Skin epidermis (tissue), 12 donors: ENCODE measurements around the gene VWA1.
"Not testable (repeated sequence)": the region's sequence is repeated elsewhere in the genome, so short reads cannot be mapped to it uniquely, and the experiment has no call there.

Source experiments
- H3K27ac ChIP-seq, 21 experiments: fragments of 200-600 bp; sonication (generic) in 11 of 21; one replicate each; pipeline ENCODE4 v1.5.0; 2020; ENCODE audit warnings: mild to moderate bottlenecking in 3 of 21, inconsistent platforms in 2 of 21, moderate library complexity in 2 of 21
- H3K4me3 ChIP-seq, 7 experiments: fragments of 200-600 bp; sonication (generic) in 2 of 7; one replicate each; pipeline ENCODE4 v1.5.0; 2020; ENCODE audit warnings: inconsistent platforms in 2 of 7, mild to moderate bottlenecking in 2 of 7, moderate library complexity in 1 of 7

VWA1 gene

DNA sequence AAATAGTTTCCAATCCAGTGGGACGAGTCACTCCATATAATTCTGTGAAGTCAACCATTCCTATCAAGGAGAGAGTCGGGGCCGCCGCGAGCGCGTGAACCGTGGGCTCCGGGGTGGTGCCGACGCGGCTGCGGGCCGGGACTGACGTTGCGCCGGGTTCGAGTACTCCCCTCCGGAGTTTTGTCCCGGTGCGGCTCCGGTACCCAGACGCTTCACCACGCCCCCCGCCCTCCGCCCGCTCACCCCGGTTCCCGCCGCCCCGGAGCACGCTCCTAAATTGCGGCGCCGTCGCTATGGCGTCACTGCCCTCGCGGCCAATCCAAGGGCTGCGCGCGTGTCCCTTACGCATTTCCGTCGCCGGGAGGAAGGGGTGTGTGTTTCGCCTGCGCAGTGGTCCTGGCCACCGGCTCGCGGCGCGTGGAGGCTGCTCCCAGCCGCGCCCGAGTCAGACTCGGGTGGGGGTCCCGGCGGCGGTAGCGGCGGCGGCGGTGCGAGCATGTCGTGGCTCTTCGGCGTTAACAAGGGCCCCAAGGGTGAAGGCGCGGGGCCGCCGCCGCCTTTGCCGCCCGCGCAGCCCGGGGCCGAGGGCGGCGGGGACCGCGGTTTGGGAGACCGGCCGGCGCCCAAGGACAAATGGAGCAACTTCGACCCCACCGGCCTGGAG, 36.0 kb downstream of the VWA1 start, which contains the start of gene ATAD3B:
Gene ATAD3B (plus strand): TSS at position 377 of the 664 bp plus-strand sequence. CDS start 120 bp downstream, at position 497.
- Histone ChIP-seq H3K4me3 (peak within 1 kb of the TSS; percentile 54 to 97 (median 82)), H3K27ac (peak within 1 kb of the TSS in 20 of 21 experiments; percentile 67 to 95 (median 83))

DNA sequence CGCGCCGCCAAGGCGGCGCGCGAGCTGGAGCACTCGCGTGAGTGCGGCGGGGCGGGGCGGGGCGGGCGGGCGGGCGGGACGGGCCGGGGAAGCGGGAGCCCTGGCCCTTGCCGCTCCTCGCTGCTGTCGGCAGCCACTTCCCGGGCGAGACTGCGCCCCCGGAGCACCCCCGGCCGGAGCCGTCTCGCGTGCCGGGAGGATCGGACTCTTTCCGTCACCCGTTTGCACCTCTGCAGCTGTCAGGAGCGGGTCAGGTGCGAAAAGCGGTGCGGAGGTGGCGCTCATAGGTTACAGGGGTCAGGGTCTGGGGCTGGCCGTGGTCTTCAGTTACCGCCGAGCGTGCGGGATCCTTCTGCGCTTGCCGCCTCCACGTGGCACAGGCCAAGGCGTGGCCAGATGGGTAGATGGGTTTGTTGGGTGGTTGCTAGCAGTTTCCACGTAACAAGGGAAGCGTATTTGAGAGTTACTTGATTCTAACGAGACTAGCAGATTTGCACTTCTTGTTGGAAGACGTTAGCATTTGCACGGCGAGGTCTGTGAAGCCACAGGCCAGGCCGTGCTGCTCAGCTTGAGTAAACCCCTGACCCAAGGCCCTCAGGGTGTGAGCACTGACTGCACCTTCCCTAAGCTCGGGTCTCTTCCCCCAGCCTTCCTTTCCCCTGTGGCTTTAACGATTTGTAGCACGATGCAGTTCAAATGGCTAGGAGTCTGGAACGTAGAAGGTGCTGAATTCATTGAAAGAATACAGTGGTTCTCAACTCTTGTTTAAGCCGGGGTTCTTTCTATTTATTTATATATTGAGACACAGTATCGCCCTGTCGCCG, 36.8 kb downstream of the VWA1 start:
- Histone ChIP-seq H3K4me3 (peak overlapping the region; percentile 54 to 97 (median 82)), H3K27ac (peak overlapping the region in 19 of 21 experiments; percentile 67 to 95 (median 84))

DNA sequence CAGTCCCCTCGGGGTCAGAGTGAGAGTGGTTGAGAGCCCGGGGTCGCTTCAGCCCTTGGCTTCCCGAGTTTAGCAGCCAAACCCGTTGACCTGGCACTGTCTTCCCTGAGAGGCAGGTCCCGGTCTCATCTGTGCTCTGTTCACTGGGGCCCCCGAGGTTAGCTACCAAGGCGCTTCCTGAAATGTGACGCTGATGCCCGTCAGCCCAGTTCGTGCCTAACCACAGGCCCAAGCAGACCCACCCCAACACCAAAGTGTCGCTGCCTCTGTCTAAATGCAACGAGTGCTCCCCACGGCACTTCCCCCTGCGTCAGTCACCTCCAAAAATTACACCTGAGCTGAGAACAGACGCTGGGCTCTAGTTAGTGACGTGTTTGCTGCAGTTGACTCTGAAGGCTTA, 40.5 kb downstream of the VWA1 start:
- H3K4me3 ChIP-seq, result not testable (repeated sequence)

DNA sequence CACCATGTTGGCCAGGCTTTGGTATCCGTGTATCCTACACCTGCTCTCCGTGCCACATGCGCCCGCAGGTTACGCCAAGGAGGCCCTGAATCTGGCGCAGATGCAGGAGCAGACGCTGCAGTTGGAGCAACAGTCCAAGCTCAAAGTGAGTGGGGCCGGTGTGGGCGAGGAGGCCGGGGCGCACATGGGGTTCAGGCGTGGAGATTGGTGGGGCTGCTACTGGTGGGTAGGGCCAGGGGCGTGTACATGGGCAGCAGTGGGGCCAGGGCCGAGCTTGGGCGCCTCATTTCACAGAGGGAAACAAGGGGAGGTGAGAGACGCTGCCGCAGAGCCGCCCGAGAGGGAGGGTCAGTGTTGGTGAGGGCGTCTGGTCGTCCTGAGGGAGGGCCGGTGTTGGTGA, 41.7 kb downstream of the VWA1 start:
- no peak overlapping the region for H3K4me3 ChIP-seq
- H3K27ac ChIP-seq, result no peak overlapping the region

More for the DNA sequence above, 40.5 kb downstream of the VWA1 start:
- not testable (repeated sequence) for H3K27ac ChIP-seq

DNA sequence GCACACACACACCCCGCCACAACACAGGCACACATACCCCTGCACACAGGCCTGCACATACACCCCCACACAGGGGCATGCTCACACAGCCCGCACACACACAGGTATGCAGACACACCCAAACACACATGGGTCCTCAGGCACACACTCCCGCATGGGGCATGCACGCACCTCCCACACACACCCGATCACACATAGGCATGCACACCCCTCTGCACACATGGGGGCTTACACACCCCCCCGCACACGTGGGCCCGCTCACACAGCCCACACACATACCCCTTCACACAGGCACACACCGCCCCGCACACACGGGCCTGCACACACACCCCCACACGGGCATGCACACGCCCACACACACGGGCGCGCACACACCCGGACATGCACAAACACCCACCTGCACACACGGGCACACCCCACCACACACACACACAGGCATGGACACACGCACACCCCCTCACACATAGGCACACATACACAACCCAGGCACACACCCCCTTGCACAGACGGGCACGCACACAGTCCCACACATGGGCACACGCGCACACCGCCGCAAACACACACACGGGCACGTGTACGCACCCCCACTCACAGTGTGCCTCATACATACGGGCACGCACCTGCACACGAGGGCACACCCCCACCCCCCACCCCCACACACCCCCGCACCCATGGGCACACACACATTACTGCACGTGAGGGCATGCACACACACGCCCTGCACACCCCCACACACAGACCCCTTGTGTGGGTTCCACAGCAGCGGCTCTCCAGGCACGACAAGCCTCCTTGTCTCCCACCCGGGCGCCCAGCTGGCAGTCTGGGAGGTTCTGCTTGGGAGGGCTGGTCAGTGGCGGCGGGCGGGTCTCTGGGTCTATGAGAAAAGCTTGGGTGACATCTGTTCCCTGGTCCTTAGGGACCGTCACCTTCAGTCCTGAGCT, 44.3 kb downstream of the VWA1 start:
- H3K27ac ChIP-seq, result no peak overlapping the region
- no peak overlapping the region for H3K4me3 ChIP-seq

DNA sequence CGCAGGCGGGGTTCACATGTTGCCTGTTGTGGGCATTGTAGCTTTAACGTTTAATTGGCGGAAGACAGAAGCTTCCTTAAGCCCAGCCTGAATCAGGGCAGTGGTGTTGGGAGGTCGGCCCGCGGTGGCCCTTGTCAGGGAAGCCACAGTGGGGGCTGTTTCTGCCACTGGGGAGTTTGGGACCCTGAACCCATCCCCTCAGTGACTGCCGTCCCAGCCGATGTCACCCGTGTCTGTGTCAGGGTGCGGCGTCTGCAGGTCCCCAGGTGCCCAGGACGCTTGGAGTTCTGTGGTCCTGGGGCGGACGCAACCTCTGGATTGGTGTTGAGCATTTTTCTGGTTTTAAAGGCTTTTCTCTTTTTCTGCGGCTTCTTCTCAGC, 45.0 kb downstream of the VWA1 start:
- H3K27ac ChIP-seq, H3K4me3 ChIP-seq: not testable (repeated sequence)

DNA sequence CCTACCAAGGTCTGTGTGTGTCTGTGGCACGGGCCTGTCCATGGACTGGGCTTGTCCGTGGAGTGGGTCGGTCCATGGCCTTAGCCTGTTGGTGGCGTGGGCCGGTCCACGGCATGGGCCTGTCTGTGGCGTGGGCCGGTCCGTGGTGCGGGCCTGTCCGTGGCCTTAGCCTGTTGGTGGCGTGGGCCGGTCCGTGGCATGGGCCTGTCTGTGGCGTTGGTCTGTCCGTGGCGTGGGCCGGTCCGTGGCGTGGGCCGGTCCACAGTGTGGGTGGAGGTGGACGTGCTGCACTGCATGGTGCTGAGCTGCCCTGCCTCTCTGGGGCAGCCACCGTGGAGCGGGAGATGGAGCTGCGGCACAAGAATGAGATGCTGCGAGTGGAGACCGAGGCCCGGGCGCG, 46.3 kb downstream of the VWA1 start:
- not testable (repeated sequence) for H3K27ac ChIP-seq, H3K4me3 ChIP-seq

DNA sequence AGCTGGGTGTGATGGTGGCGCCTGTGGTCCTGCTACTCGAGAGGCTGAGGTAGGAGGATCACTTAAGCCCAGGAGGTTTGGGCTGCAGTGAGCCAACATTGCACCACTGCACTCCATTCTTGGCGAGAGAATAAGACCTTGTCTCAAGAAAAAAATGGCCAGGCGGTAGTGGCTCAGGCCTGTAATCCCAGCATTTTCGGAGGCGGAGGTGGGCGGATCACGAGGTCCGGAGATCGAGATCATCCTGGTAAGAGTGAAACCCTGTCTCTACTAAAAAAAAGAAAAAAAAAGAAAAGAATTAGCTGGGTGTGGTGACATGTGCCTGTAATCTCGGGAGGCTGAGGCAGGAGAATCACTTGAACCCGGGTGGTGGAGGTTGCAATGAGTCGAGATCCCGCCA, 47.4 kb downstream of the VWA1 start:
- Histone ChIP-seq H3K27ac (no peak overlapping the region), H3K4me3 (no peak overlapping the region)

DNA sequence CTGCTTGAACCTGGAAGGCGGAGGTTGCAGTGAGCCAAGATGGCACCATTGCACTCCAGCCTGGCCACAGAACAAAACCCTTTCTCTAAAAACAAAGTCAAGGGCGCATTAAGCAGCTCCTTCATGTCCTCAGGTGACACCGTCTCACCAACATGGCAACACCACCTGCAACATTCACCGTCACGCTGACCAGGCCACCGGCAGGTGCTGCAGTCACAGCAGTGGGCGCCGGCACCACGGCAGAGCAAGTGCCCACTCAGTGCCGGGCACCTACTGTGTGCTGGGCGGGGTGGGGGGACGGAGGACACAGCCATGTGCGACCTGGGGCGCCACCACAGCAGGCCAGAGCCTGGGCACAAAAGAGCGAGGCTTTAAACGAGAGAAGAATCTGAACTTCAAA, 48.2 kb downstream of the VWA1 start:
- H3K4me3 ChIP-seq, result no peak overlapping the region
- H3K27ac ChIP-seq, result no peak overlapping the region

DNA sequence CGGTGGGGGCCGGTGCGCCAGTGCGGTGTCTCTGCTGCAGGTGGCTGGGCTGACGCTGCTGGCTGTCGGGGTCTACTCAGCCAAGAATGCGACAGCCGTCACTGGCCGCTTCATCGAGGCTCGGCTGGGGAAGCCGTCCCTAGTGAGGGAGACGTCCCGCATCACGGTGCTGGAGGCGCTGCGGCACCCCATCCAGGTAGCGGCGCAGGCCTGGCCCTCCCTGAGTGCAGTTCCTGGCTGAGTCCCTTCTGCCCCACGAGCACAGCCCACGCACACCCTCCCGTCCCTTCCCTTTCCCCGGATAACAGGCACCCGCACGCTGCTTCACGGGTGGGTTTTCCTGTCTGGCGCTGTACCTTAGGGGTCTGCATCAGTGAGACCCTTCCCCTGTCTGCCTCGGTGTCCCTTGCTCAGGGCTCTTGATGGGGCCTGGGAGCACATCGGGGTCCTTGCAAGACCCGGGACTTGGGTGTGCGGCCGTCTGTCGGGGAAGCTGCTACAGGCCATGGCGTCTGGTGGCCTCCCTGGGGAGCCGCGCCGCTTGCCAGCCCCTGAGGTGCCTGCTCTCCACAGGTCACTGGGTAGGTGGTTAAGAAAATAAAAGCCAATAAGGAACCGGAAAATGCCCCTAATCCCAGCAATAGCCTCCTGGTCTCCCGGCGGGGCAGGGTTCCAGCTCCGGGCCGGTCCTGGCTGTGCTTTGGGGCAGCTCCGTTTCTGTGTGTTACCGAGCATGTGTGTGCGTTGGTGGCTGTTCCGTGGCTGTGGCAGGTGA, 49.7 kb downstream of the VWA1 start:
- H3K27ac ChIP-seq, H3K4me3 ChIP-seq: not testable (repeated sequence)

DNA sequence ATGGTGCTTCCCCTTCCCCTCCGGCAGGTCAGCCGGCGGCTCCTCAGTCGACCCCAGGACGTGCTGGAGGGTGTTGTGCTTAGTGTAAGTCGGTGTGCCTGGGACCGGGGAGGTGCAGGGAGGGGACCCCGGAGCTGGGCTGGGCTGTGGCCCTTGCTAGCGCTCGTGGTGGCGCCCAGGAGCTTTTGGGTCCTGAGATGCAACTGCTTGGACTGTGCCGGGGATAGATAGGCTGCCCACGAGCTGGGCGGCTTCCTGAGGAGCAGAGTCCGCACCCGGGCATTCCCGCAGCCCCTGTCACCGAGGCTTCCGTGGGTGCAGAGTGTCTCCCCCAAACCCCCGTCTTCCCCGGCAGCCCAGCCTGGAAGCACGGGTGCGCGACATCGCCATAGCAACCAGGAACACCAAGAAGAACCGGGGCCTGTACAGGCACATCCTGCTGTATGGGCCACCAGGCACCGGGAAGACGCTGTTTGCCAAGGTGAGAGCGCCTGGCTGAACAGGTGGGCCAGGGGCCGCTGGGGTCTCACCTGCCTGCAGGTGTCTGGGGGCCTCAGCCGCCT, 50.3 kb downstream of the VWA1 start:
- H3K4me3 ChIP-seq, result not testable (repeated sequence)

DNA sequence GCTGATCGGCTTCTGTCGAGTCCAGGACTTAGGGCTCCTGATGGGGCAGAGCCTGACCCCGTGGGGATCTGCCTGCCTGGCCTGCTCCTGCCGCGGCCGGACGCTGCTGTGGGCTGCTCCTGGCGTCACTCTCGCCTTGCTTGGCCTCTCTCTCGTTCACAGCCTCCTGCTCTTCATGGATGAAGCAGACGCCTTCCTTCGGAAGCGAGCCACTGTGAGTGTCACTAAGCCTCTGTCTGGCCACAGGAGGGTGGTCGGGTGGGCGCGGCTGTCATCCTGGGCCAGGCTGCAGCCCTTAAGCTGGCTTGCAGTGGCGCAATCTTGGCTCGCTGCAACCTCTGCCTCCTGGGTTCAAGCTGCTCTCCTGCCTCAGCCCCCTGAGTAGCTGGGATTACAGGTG, 52.2 kb downstream of the VWA1 start:
- no peak overlapping the region for H3K27ac ChIP-seq
- no peak overlapping the region for H3K4me3 ChIP-seq

More for the DNA sequence above, 50.3 kb downstream of the VWA1 start:
- H3K27ac ChIP-seq, result not testable (repeated sequence)

DNA sequence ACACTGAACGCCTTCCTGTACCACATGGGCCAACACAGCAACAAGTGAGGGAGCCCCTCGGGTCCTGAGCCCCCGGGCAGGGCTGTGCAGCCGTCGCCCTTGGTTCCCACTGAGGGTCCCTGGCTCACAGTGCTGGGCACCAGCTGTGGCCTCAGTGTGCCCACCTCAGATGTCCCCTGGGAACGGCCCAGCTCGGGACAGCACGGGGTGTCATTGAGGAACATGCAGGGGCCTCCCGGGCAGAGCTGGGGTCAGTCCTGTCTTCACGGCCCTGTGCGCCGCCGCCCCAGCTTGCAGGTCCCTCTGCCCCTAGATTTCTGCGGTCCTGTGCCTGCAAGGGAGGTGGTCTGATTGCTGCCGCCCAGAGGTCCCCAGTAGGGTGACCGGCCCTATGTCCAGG, 53.7 kb downstream of the VWA1 start:
- no peak overlapping the region for H3K27ac ChIP-seq
- H3K4me3 ChIP-seq, result no peak overlapping the region

DNA sequence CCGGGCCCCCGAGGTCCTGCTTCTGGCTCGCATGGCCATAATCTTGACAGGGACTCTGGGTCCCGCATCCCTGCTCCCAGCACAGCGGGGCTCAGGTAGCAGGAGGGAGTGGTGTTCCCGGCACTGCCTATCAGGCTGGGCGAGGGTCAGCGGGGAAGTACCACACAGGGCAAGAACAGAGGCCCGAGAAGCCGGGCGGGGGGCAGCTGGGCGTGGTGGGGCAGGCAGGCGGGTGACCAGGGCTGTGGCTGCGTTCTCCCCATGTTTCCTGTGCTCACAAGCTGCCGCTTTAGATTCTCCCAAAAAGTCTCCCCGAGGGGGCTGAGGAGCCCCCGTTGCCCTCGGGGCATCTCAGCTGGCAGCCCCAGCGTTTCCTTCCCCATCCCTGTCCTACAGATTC, 54.4 kb downstream of the VWA1 start:
- no peak overlapping the region for H3K27ac ChIP-seq

DNA sequence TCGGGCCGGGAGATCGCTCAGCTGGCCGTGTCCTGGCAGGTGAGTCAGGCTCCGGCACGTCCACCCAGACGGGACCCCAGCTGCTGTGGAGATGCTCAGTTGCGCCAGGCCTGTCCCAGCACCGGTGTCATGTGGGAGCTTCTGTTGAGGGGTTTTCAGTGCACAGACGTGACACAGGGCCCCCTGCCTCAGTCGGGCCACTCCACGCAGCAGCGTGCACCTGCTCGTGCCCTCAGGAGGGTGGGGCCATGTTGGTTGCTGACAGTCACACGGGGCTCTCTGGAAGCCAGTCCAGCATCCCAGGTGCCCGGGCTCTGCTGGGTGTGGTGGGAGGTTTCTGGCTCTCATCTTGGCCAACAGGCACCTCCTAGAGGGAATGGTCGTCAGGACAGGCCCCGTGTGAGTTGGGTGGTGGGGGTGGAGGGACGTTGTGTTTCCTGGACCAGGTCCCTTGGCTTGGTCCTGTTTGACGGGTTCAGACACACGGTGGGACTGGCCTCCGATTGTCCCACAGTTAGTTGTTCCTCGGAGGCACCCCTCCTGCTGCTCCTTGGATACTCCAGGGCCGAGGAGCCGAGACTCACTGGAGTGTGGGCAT, 55.2 kb downstream of the VWA1 start:
- H3K27ac ChIP-seq, result no peak overlapping the region
- no peak overlapping the region for H3K4me3 ChIP-seq

More for the DNA sequence above, 54.4 kb downstream of the VWA1 start:
- no peak overlapping the region for H3K4me3 ChIP-seq

DNA sequence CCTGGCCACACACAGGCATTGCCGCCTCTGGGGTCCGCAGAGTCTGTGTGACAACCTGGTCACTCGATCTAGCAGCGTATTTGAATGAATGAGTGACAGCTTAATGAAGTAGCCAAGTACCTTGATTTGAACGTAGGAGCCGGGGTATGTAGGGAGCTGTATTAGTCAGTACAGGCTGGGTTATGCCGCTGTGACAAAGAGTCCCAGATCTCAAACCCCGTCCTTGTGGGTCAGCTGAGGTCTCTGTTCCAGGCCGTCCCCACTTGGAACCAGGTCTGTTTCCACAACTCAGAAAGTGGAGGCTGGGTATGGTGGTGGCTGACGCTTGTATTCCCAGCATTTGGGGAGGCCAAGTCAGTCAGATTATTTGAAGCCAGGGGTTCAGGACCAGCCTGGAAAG, 56.1 kb downstream of the VWA1 start:
- Histone ChIP-seq H3K27ac (no peak overlapping the region), H3K4me3 (no peak overlapping the region)
